Renal pelvis (tissue), 4 donors: ENCODE measurements around the gene SYPL1. TPM values are rescaled to one million over a fixed set of nuclear protein-coding genes. Genes with fewer than 3 reads are reported as not detected.
A peak's percentile ranks its signal among the peaks of the same experiment; 100 is the strongest.

ENCODE experiments used
- DNase-seq: peaks from one replicate; pipeline ENCODE4 v3.0.0-alpha.2; 2013
- polyA plus RNA-seq, 3 donors: library from polyadenylated mRNA; unstranded; fragments of 120-200 nt; gene quantifications; one replicate each; pipeline ENCODE4 v1.2.1, GENCODE V29; 2013; ENCODE audit not compliant: insufficient read length in 3 of 3

Gene SYPL1
- polyA plus RNA-seq, 3 donors, result 114 to 137 (median 128) TPM

DNA sequence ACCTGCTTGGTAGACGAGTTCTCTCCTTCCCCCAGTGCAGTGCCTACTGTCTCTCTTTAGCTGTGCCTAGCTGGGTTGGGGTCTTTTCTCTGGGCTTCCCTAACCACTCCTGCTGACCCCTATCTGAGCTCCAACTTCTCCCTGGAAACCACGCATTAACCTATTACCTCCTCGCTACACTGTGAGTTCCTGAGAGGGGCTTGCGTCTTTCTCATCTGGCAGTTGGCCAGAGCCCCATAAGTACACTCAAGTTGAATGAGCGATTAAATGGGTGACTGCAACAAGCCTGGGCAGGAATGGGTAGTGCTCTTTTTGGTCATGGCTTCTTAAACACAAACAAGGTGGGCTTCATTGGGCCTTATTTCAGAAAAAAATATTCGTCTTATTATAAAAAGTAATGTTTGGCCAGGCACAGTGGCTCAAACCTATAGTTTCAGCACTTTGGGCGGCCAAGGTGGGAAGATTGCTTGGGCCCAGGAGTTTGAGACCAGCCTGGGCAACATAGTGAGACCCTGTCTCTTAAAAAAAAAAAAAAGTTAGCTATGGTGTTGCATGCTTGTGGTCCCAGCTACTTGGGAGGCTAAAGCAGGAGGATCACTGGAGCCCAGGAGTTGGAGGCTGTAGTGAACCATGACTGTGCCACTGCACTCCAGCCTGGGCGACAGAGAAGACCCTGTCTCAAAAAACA is 41.4 kb downstream of the SYPL1 start:
- DNase-seq, result no peak

- no peak for DNase-seq
These were observed 41.9 kb downstream of the SYPL1 start for GRCh38 chr7:106070201-106070551.

DNA sequence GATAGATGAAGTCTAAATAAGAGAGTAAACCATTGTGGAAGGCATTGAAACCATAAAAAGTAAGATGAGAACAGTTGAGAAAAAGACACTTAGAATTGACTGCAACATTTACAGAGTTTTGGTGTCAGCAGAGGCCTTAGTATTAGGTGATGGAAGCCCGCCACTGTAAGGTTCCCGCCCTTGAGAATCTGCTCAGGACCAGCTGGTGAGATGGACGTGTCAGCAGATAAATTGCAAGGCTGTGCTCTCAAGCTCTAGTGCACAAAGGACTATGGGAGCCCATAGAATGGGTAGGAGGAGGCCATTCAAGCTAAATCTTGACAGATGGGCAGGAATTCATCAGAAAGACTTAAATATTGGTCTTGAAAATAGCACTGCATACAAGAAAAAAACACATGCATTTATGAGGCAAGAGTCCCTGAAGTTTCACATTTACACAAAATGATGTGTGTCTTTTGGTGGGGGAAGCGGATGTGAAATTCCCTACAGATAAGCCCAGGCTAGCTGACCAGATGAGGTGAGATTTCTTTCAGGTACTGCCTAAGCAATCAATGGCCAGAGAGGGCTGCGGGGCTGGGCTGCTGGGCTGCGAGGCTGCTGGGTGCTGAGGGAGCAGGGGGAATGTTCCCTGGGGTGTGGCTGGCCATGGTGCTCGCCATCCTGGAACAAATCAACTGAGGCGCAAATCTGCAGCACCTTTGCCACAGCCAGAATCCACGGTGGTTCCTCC is 42.5 kb downstream of the SYPL1 start:
- no peak for DNase-seq

DNA sequence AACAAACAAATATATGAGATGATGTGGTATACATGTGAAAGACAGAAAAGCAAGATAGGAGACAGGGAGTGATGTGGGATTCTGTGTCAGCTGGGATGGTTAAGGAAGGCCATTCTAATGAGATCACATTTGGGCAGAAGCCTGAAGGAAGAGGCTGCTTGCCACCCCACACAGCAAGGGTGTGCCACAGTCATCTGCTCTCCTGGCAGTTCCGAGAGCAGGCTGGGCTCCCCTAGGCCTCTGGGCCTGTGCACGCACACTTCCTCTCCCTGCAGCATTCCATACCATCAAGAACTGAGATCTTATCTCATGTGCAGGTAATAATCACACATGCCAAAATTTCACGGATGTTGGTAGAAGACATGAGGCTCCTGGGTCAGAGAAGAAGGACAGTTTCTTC is 43.1 kb downstream of the SYPL1 start:
- DNase-seq, result no peak

DNA sequence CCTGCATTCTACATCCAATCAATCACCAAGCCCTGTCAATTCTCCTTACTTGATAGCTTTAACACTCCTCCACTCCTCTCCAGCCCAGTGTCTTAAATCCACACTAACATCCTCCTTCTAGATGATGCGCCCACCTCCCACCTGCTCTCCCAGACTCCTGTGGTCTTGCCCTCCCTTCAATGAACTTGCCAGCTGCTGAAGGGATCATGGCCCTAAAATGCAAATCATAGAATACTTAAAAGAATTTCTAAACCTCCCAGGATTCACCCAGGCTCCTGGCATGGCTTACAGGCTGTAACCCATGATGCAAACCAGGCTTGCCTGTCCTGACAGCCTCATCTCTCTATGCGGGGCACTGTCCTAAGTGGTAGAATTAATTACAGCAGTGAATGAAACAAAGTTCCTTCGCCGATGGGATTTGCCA is 43.6 kb downstream of the SYPL1 start:
- DNase-seq, result no peak

GRCh38 chr7:106067678-106068077 is 44.4 kb downstream of the SYPL1 start:
- DNase-seq, result no peak

- DNase-seq, result no peak
These were observed 46.3 kb downstream of the SYPL1 start for GRCh38 chr7:106065575-106066500.

DNA sequence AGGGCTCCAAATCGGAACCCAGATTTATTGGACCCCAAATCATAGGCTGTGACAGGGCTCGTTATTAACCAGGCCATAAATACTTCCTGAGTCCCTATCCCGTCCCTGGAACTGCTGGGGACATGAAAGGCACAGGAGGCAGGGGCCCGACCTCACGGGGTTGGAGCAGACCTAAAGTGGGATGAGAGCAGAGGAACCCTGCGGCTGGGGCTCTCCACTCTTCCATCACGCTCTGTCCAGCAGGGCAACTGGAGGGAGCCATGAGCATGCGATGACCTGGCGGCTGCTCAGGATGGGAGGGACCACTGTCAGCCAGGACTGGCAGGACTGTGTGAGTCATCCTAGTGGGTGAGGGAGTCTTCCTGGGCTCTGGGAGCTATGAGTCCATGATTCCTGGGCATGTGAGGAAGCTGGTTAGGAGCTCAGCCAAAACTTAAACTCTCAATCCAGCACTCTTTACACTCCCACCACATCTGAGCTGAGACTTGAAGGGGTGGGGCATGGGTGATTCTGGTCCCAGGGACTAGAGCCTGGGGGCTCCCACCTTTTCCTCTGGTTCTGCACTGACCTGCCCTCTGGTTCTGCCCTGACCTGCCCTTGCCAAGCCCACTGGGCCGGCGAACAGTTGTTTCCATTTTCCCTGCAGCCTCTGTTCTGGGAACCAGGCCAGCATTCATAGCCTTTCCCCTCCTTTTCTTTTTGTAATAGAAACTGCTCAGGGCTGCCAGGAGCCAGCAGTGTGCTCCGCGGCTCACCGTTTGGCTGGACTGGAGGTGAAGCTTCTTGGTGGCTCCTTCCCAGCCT is 47.1 kb downstream of the SYPL1 start:
- DNase-seq, result no peak

GRCh38 chr7:106064316-106064715 is 47.8 kb downstream of the SYPL1 start:
- DNase-seq, result no peak

GRCh38 chr7:106063692-106064091 is 48.4 kb downstream of the SYPL1 start:
- no peak for DNase-seq

- DNase-seq, result no peak
These were observed 49.1 kb downstream of the SYPL1 start for GRCh38 chr7:106063024-106063423.

GRCh38 chr7:106062521-106062931 is 49.6 kb downstream of the SYPL1 start:
- DNase-seq, result no peak

DNA sequence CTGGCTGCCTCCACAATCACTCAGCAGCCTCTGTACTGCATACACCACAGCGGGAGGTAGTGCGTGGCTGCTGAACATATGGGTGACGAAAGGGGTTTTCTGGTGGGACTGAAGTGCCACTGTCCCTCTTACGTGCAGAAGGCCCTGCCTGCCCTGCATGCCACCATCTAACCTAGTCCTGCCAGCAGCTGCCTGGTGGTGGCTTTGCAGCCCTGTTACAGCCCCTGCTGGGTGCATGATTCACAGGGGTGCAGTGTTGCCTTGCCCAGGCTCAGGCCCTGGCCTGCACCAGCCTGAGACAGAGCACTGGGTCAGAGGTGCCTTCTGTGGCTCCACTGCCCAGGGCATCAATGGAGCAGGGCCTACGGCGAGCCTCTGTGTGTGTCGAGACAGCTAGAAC is 50.1 kb downstream of the SYPL1 start:
- no peak for DNase-seq

DNA sequence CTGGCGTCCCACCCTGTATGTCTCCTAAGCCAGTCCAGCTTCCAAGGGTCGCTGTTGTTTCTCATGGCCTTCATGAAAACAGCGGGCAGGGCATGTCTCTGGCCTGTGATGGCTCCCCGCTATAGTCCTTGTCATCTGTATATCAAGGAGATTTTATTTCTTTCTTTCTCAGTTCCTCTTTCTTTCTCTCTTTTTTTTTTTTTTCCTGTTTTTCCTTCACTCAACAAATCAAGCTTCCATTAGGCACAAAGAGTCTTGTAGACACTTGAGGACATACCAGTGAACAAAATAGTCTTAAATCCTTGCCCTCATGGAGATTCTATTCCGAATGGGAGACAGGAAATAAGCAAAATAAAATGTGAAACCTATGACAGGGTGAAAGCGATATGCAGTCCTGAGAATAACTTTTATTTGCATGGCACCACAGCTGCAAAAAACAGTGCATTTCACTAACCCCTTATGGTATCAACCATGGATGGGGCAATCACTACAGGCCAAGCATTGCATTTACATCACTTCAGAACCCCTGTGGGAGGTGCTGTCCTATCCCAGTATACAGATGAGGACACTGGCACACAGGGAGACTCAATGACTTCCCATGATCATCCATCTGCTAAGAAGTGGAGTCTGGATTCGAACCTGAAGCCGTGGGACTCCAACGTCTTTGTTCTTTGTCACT is 50.7 kb downstream of the SYPL1 start:
- DNase-seq, result no peak

GRCh38 chr7:106060394-106060920 is 51.7 kb downstream of the SYPL1 start:
- no peak for DNase-seq

- no peak for DNase-seq
These were observed 52.6 kb downstream of the SYPL1 start for GRCh38 chr7:106059556-106059955.

DNA sequence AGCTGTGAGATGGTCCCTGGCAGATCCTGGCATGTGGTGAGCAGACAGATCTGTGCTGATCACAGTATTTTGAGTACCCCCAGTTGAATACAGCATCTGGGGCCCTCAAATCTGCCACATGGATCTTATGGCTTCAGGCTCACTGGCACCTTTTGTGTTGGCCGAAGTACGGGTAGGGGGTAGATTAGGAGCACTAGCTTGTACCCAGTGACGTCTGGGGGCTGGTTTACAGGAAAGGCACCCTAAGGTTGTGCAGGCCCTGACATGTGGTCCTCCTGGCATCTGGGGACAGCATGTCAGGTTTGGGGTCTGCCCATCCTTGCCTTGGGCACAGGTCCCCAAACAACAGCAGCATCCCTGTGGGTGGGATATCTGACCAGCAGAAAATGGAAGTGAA is 53.2 kb downstream of the SYPL1 start:
- DNase-seq, result no peak

GRCh38 chr7:106057962-106058927 is 53.9 kb downstream of the SYPL1 start:
- peak; percentile 69 for DNase-seq

GRCh38 chr7:106057204-106057961 is 54.7 kb downstream of the SYPL1 start:
- DNase-seq, result no peak
